Measurements from ENCODE around the gene GLI3. TPM values are rescaled to one million over a fixed set of nuclear protein-coding genes. Genes with fewer than 3 reads are reported as not detected.
A peak's percentile ranks its signal among the peaks of the same experiment; 100 is the strongest.

GLI3 gene
- total and polyA plus RNA-seq, 2 donors (not counting 1 experiment from before 2014, with no cell fraction given), result 6.4 to 6.5 TPM

- H3K9me3 ChIP-seq (ENCODE audit: control insufficient read depth, insufficient read depth, low read depth, low read length), result no peaks in the 10 kb centered on the region
- no peak overlapping the region for H3K9ac ChIP-seq (ENCODE audit: insufficient read depth, low read length)
- no peaks in the 10 kb centered on the region for H3K4me1 ChIP-seq (ENCODE audit: control insufficient read depth, extremely low read depth, insufficient read depth, low read length)
- H3K27ac ChIP-seq (ENCODE audit: insufficient read depth, low read length), result no peak overlapping the region
- TF ChIP-seq EZH2 (IDR thresholded peaks at IDR 0.05; ENCODE audit: low read length, missing control alignments) (no peak), CTCF (conservative IDR thresholded peaks at IDR 0.05 in 1 of 2, IDR thresholded peaks at IDR 0.05 in 1 of 2; ENCODE audit: low read depth in 1 of 2, low read length in 2 of 2) (no peak)
- peak; percentile 47 to 60 for DNase-seq (ENCODE audit: low read depth in 2 of 2)
- H2AFZ ChIP-seq (ENCODE audit: low read length), result no peak overlapping the region
- H3K36me3 ChIP-seq (ENCODE audit: control insufficient read depth, insufficient read depth, low read length), result no peaks in the 10 kb centered on the region
- H3K4me3 ChIP-seq (replicated peaks in 1 of 4; ENCODE audit: control extremely low read depth in 1 of 4, insufficient read depth in 1 of 4, low read depth in 3 of 4, low read length in 4 of 4), result no peak overlapping the region
- H4K20me1 ChIP-seq (ENCODE audit: control insufficient read depth, extremely low read depth, insufficient read depth, low read length), result no peaks in the 10 kb centered on the region
- no peaks in the 10 kb centered on the region for H3K27me3 ChIP-seq (ENCODE audit: control insufficient read depth, insufficient read depth, low read length)
- H3K79me2 ChIP-seq (ENCODE audit: control insufficient read depth, insufficient read depth, low read length), result no peaks in the 10 kb centered on the region
- H3K4me2 ChIP-seq (ENCODE audit: extremely low read depth, insufficient read depth, low read length), result no peak overlapping the region
These were observed 154.9 kb downstream of the GLI3 start for GRCh38 chr7:42082144-42082543.

- Histone ChIP-seq H3K27ac (ENCODE audit: insufficient read depth, low read length) (no peak overlapping the region), H3K4me2 (ENCODE audit: extremely low read depth, insufficient read depth, low read length) (no peak overlapping the region), H3K9ac (ENCODE audit: insufficient read depth, low read length) (no peak overlapping the region), H3K4me1 (ENCODE audit: control insufficient read depth, extremely low read depth, insufficient read depth, low read length) (no peaks in the 10 kb centered on the region), H3K27me3 (ENCODE audit: control insufficient read depth, insufficient read depth, low read length) (no peaks in the 10 kb centered on the region), H3K9me3 (ENCODE audit: control insufficient read depth, insufficient read depth, low read depth, low read length) (no peaks in the 10 kb centered on the region), H3K4me3 (replicated peaks in 1 of 4; ENCODE audit: control extremely low read depth in 1 of 4, insufficient read depth in 1 of 4, low read depth in 3 of 4, low read length in 4 of 4) (no peak overlapping the region), H4K20me1 (ENCODE audit: control insufficient read depth, extremely low read depth, insufficient read depth, low read length) (no peaks in the 10 kb centered on the region), H3K36me3 (ENCODE audit: control insufficient read depth, insufficient read depth, low read length) (no peaks in the 10 kb centered on the region), H2AFZ (ENCODE audit: low read length) (no peak overlapping the region), H3K79me2 (ENCODE audit: control insufficient read depth, insufficient read depth, low read length) (no peaks in the 10 kb centered on the region)
- no peak for DNase-seq (ENCODE audit: low read depth in 2 of 2)
- TF ChIP-seq CTCF (conservative IDR thresholded peaks at IDR 0.05 in 1 of 2, IDR thresholded peaks at IDR 0.05 in 1 of 2; ENCODE audit: low read depth in 1 of 2, low read length in 2 of 2), result no peak
- TF ChIP-seq EZH2 (IDR thresholded peaks at IDR 0.05; ENCODE audit: low read length, missing control alignments), result no peak
These were observed 155.3 kb downstream of the GLI3 start for GRCh38 chr7:42081671-42082070.

- H3K4me1 ChIP-seq (ENCODE audit: control insufficient read depth, extremely low read depth, insufficient read depth, low read length), result no peaks in the 10 kb centered on the region
- H4K20me1 ChIP-seq (ENCODE audit: control insufficient read depth, extremely low read depth, insufficient read depth, low read length), result no peaks in the 10 kb centered on the region
- no peaks in the 10 kb centered on the region for H3K36me3 ChIP-seq (ENCODE audit: control insufficient read depth, insufficient read depth, low read length)
- H2AFZ ChIP-seq (ENCODE audit: low read length), result no peak overlapping the region
- H3K27me3 ChIP-seq (ENCODE audit: control insufficient read depth, insufficient read depth, low read length), result no peaks in the 10 kb centered on the region
- no peak overlapping the region for H3K4me2 ChIP-seq (ENCODE audit: extremely low read depth, insufficient read depth, low read length)
- H3K4me3 ChIP-seq (replicated peaks in 1 of 4; ENCODE audit: control extremely low read depth in 1 of 4, insufficient read depth in 1 of 4, low read depth in 3 of 4, low read length in 4 of 4), result no peak overlapping the region
- DNase-seq (ENCODE audit: low read depth in 2 of 2), result peak in 1 of 2 donors; percentile 77
- H3K79me2 ChIP-seq (ENCODE audit: control insufficient read depth, insufficient read depth, low read length), result no peaks in the 10 kb centered on the region
- H3K27ac ChIP-seq (ENCODE audit: insufficient read depth, low read length), result no peak overlapping the region
- TF ChIP-seq EZH2 (IDR thresholded peaks at IDR 0.05; ENCODE audit: low read length, missing control alignments) (no peak), CTCF (conservative IDR thresholded peaks at IDR 0.05 in 1 of 2, IDR thresholded peaks at IDR 0.05 in 1 of 2; ENCODE audit: low read depth in 1 of 2, low read length in 2 of 2) (no peak)
- no peak overlapping the region for H3K9ac ChIP-seq (ENCODE audit: insufficient read depth, low read length)
- H3K9me3 ChIP-seq (ENCODE audit: control insufficient read depth, insufficient read depth, low read depth, low read length), result no peaks in the 10 kb centered on the region
These were observed 156.0 kb downstream of the GLI3 start for GRCh38 chr7:42080841-42081586.

All from fibroblast of lung (primary cell).